GM20000 (cell line): Measurements from ENCODE around the gene RAB4B.

Experiments used
- DNase-seq: peaks from one replicate; pipeline ENCODE4 v3.0.0; 2012; ENCODE audit warnings: low spot score
- CTCF ChIP-seq: IDR thresholded peaks from 2 replicates; pipeline ENCODE4 v1.5.1; 2012; ENCODE audit warnings: mild to moderate bottlenecking, control low read depth; ENCODE audit errors: extremely low read depth, missing control alignments

RAB4B gene

DNA sequence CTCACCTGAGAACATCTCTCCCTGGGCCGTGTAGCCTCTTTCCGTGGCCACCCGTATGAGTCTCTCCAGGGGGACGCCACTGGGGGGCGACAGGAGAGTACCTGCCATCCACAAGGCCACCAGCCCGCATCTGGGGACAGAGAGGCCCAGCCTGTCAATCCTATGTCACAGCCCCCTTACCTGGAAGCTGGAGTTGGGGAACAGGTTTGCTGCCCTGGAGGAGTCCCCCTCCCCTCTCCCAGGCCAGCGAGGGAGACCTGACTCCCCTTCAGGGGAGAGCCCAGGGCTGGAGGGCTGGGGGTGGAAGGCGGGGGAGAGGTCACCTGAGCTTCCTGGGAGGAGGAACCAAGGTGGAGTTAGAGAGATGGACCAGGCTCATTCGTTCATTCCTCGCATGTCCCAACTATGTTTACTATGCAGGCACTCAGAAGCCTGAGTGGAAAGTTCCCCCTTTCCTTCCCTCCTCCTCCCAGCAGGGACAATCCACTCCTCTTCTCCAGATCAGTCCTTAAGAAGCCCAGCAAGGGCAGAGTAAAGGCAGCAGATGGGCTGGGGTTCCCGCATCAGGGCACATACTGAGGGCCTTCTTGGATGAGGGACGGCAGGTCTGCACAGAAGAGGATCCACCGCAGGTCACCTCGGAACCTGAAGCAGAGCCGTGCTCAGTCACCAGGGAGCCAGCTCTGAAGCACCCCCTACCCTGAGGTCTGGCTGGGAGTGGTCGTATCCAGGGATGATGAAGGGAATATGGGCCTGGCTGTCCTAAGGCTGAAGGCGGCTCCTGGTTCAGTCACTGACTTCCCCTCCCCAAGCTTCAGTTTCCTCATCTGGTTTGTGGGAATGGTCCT, 33.3 kb upstream of the RAB4B start:
- TF ChIP-seq CTCF, result no peak
- peak; percentile 42 for DNase-seq

- no peak for TF ChIP-seq CTCF
- DNase-seq, result no peak
Observed at GRCh38 chr19:40745402-40745780, 32.7 kb upstream of the RAB4B start.

- DNase-seq, result no peak
- no peak for TF ChIP-seq CTCF
Observed at GRCh38 chr19:40747536-40747935, 30.5 kb upstream of the RAB4B start.

DNA sequence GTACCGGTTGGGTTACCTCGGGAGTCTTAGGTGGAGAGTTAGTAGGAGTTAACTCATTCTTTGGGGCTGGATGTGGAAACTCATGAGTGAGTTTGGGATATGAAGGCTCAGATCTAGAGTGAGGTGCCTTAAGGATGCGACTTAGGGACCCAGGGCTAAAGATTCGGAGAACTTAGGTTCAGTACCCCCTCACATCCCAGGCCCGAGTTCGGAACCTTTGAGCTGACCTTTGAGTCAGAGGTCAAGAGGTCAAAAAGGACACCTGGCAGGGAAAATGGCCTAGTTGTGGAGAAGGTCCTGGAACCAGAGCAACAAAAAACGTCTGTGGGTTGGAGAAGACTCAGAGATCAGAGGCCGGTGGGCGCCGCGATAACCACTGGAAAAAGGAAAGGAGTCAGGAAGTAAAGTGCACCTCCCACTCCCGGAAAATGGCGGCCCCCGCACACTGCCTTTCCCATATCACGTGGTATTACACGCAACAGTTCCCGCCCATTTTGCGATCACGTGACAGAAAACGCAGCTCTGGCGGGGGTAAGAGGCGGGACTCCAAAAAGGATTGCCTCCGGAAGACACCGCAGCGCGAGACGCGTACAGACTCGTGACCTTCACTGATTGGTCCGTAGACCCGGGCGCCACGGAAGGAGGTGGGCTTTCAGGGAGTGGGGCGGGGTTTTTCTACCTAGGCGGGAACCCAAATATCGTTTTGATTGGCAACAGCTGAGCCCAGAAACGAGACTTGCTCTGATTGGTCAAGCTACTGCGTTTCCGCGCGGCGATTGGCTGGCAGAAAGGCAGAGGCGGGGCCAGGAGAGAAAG, 27.8 kb upstream of the RAB4B start, which contains the start of gene ACTMAP:
Gene ACTMAP, minus strand, starts transcription at position 420 of the 816 bp plus-strand sequence. CDS start 674 bp downstream, outside the sequence.
- TF ChIP-seq CTCF, result no peak
- peak; percentile 97 for DNase-seq

DNA sequence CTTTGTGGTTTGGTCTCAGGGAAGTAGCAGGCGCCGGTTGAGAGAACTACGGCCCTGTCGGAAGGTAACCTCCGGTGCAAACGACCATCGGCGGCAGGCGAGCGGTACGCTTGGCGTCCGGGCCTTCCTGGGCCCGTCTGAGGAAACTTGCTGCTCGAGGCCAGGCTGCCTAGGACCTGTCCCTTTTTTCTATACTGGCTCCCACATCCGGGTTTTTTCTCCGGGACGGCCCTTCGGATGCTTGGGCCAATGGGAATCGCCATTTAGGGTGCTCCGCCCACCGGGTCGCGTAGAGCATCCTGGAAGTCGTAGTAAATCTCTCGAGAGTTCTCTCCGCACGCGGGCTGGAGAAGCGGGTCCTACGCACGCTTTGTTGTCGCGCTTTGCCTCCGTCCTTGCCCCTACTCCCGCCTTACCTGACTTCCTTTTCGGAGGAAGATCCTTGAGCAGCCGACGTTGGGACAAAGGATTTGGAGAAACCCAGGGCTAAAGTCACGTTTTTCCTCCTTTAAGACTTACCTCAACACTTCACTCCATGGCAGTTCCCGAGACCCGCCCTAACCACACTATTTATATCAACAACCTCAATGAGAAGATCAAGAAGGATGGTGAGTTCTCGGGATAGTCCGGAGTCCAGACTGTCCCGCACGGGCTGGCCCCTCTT, 27.0 kb upstream of the RAB4B start, which contains the start of gene SNRPA:
Gene SNRPA, plus strand, starts transcription at position 330 of the 664 bp plus-strand sequence. Its CDS starts 206 bp downstream, at position 536.
- no peak for TF ChIP-seq CTCF
- peak; percentile 89 for DNase-seq

- no peak for TF ChIP-seq CTCF
- no peak for DNase-seq
Observed at GRCh38 chr19:40752257-40752781, 25.7 kb upstream of the RAB4B start.
